CD4-positive, alpha-beta T cell (primary cell): Measurements from ENCODE around the gene SPDYE8. TPM values are rescaled to one million over a fixed set of nuclear protein-coding genes. Genes with fewer than 3 reads are reported as not detected.
"Not testable (repeated sequence)": the region's sequence is repeated elsewhere in the genome, so short reads cannot be mapped to it uniquely, and the experiment has no call there.

ENCODE experiments used
- ATAC-seq: fragments of 200-7000 bp; cut with Tn5 transposase; one replicate; pipeline ENCODE4 v1.10.0; 2022; ENCODE audit warnings: mild to moderate bottlenecking; ENCODE audit not compliant: poor library complexity
- CTCF ChIA-PET: fragments of 350-600 bp; sonication (Branson Sonifier 250); formaldehyde crosslinking; loops from one replicate; lab custom pipeline; 2021; ENCODE audit warnings: antibody characterized with exemption, inconsistent platforms; lab: Charles Lee
- POLR2A ChIA-PET: fragments of 350-600 bp; sonication (Branson Sonifier 250); formaldehyde crosslinking; loops from one replicate; lab custom pipeline; 2021; ENCODE audit warnings: antibody characterized with exemption, inconsistent platforms; lab: Charles Lee
- DNase-seq, 14 experiments: peaks; one replicate each; pipeline ENCODE4 v3.0.0-alpha.2; 2013 to 2020; ENCODE audit warnings: mixed read lengths in 2 of 14
- H3K27ac ChIP-seq, 2 donors: one replicate each; pipeline versions ENCODE4 v1.5.1 to v1.7.0; 2013; ENCODE audit warnings: low read length in 2 of 2, low read depth in 1 of 2, mild to moderate bottlenecking in 1 of 2
- H3K27me3 ChIP-seq, 2 experiments: 1 replicate in 1 of 2; 2 replicates in 1 of 2; pipeline versions ENCODE4 v1.6.1 to v1.7.0; 2013; ENCODE audit warnings: low read length in 2 of 2, control low read depth in 1 of 2, mild to moderate bottlenecking in 1 of 2, moderate library complexity in 1 of 2; ENCODE audit not compliant: insufficient read depth in 2 of 2, control insufficient read depth in 1 of 2
- H3K36me3 ChIP-seq: one replicate; pipeline ENCODE4 v1.6.1; 2013; ENCODE audit warnings: low read length, control low read depth; ENCODE audit not compliant: insufficient read depth
- H3K4me1 ChIP-seq: one replicate; pipeline ENCODE4 v1.6.1; 2013; ENCODE audit warnings: low read length, control low read depth; ENCODE audit not compliant: insufficient read depth
- H3K4me3 ChIP-seq: one replicate; pipeline ENCODE4 v1.5.1; 2013; ENCODE audit warnings: mild to moderate bottlenecking, low read length, moderate library complexity
- H3K9me3 ChIP-seq, 2 experiments: 1 replicate in 1 of 2; 2 replicates in 1 of 2; pipeline versions ENCODE4 v1.6.1 to v1.7.0; 2013; ENCODE audit warnings: low read length in 2 of 2, mild to moderate bottlenecking in 2 of 2, control low read depth in 1 of 2, moderate library complexity in 1 of 2; ENCODE audit not compliant: control insufficient read depth in 1 of 2, insufficient read depth in 1 of 2
- H3K27ac Mint-ChIP-seq: one replicate; pipeline ENCODE4 v1.8.0; 2020; ENCODE audit warnings: mixed read lengths
- H3K27me3 Mint-ChIP-seq: one replicate; pipeline ENCODE4 v1.8.0; 2021; ENCODE audit warnings: mixed read lengths
- H3K36me3 Mint-ChIP-seq: one replicate; pipeline ENCODE4 v1.8.0; 2021; ENCODE audit warnings: low read depth, mixed read lengths
- H3K4me1 Mint-ChIP-seq: one replicate; pipeline ENCODE4 v1.8.0; 2021; ENCODE audit warnings: low read depth, mixed read lengths
- H3K4me3 Mint-ChIP-seq: one replicate; pipeline ENCODE4 v1.8.0; 2020; ENCODE audit warnings: mild to moderate bottlenecking, mixed read lengths
- H3K9me3 Mint-ChIP-seq: one replicate; pipeline ENCODE4 v1.8.0; 2020; ENCODE audit warnings: mixed read lengths
- intact Hi-C, 2 experiments: fragments of 100-400 bp; cut with DNase I in 1 of 2; cut with micrococcal nuclease in 1 of 2; formaldehyde crosslinking; loops; one replicate each; pipeline versions ENCODE4 v1.15.1 to v1.9.0; 2023 to 2025; cut with DNase I, micrococcal nuclease
- total RNA-seq, 174 experiments: library from RNA in 2 of 174; stranded (reverse) in 2 of 174; gene quantifications; one replicate each; pipeline ENCODE4 v1.2.3 and lab custom pipeline; 2021 to 2026

SPDYE8 gene
- total RNA-seq, 2 experiments from 2014 or later: not detected

DNA sequence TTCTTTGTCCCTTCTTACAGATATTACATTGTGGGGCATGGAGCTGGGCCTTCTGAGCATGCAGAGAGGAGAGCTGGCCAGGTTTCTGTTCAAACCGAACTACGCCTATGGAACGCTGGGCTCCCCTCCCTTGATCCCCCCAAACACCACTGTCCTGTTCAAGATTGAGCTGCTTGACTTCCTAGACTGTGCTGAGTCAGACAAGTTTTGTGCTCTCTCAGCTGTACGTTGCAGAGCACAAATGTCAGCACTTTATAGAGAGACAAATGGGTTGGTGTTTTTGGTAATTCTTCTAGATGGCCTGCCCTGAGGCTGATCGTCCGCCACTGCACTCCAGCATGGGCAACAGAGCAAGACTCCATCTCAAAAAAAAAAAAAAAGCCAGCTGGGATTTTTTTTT is 58.1 kb downstream of the SPDYE8 start:
- H3K4me3 ChIP-seq, H3K4me1 ChIP-seq, intact Hi-C loops, H3K36me3 Mint-ChIP-seq, H3K36me3 ChIP-seq, H3K9me3 ChIP-seq, H3K4me1 Mint-ChIP-seq, H3K27ac ChIP-seq, ATAC-seq, H3K27ac Mint-ChIP-seq, H3K27me3 ChIP-seq, DNase-seq, H3K9me3 Mint-ChIP-seq, POLR2A ChIA-PET, H3K4me3 Mint-ChIP-seq, H3K27me3 Mint-ChIP-seq, CTCF ChIA-PET: not testable (repeated sequence)

Other genes with a start within 250 kb of the SPDYE8 start
- gene TYW1B, start 201.6 kb downstream of the SPDYE8 start, total RNA-seq: 1 to 10 TPM; 3.6 to 4.0 TPM
- 10 to 100 TPM; 66.2 to 67.9 TPM for gene POM121, start 104.7 kb downstream of the SPDYE8 start, total RNA-seq
- gene TRIM74, start 60.3 kb downstream of the SPDYE8 start, total RNA-seq: 1 to 10 TPM; 4.1 to 4.4 TPM
- gene SPDYE11, start 28.1 kb upstream of the SPDYE8 start, total RNA-seq: not detected
- gene SPDYE9, start 56.3 kb upstream of the SPDYE8 start, total RNA-seq: not detected